Stomach (tissue), 4 donors: ENCODE data around the gene DNAJC15.

Source experiments
- CTCF ChIP-seq, 7 experiments: fragments of 450-650 bp in 4 of 7; fragments of 200-600 bp in 3 of 7; sonication (generic) in 3 of 7; IDR thresholded peaks; one replicate each; pipeline ENCODE4 v1.5.1; 2016 to 2019; ENCODE audit warnings: antibody characterized with exemption in 7 of 7, control low read depth in 2 of 7, mild to moderate bottlenecking in 1 of 7
- EP300 ChIP-seq: sonication (generic); formaldehyde crosslinking; IDR thresholded peaks from one replicate; pipeline ENCODE4 v1.6.1; 2017; ENCODE audit warnings: antibody characterized with exemption
- POLR2A ChIP-seq, 4 donors: fragments of 450-650 bp; IDR thresholded peaks; one replicate each; pipeline ENCODE4 v1.6.1; 2016; ENCODE audit warnings: antibody characterized with exemption in 4 of 4, control low read depth in 2 of 4, mild to moderate bottlenecking in 1 of 4, moderate library complexity in 1 of 4
- POLR2AphosphoS5 ChIP-seq, 3 donors: sonication (generic); formaldehyde crosslinking; IDR thresholded peaks; one replicate each; pipeline ENCODE4 v1.6.1; 2016; ENCODE audit warnings: antibody characterized with exemption in 3 of 3

GRCh38 chr13:43154156-43154651 lies 130.8 kb downstream of the DNAJC15 start:
- TF ChIP-seq CTCF (IDR thresholded peaks at IDR 0.05): no peak
- TF ChIP-seq POLR2A (IDR thresholded peaks at IDR 0.05): no peak
- TF ChIP-seq POLR2AphosphoS5 (IDR thresholded peaks at IDR 0.05): no peak
- TF ChIP-seq EP300: no peak
